WTC11 (cell line): ENCODE measurements around the gene DIABLO. TPM values are rescaled to one million over a fixed set of nuclear protein-coding genes. Genes with fewer than 3 reads are reported as not detected.

ENCODE experiments used
- ATAC-seq: fragments of 200-7000 bp; cut with Tn5 transposase; 2 replicates; pipeline ENCODE4 v1.10.0; 2021; ENCODE audit warnings: mild to moderate bottlenecking, moderate library complexity
- CTCF ChIA-PET: fragments of 300-600 bp; sonication (Branson Sonifier 250); formaldehyde crosslinking; loops from one replicate; lab custom pipeline; 2021; ENCODE audit warnings: antibody characterized with exemption; lab: Charles Lee
- POLR2A ChIA-PET: fragments of 350-600 bp; sonication (Branson Sonifier 250); formaldehyde crosslinking; loops from one replicate; lab custom pipeline; 2021; ENCODE audit warnings: antibody characterized with exemption; lab: Charles Lee
- DNase-seq: peaks from one replicate; pipeline ENCODE4 v3.0.0; 2021; ENCODE audit warnings: low spot score
- H3K27ac Mint-ChIP-seq: 2 replicates; pipeline ENCODE4 v1.8.0; 2021; ENCODE audit warnings: mixed read lengths
- H3K27me3 Mint-ChIP-seq: 2 replicates; pipeline ENCODE4 v1.8.0; 2021; ENCODE audit warnings: low read depth, mild to moderate bottlenecking, moderate library complexity, mixed read lengths
- H3K36me3 Mint-ChIP-seq: 2 replicates; pipeline ENCODE4 v1.8.0; 2021; ENCODE audit warnings: mixed read lengths
- H3K4me1 Mint-ChIP-seq: 2 replicates; pipeline ENCODE4 v1.8.0; 2022; ENCODE audit warnings: mixed read lengths
- H3K4me3 Mint-ChIP-seq: 2 replicates; pipeline ENCODE4 v1.8.0; 2021; ENCODE audit warnings: mild to moderate bottlenecking, moderate library complexity, mixed read lengths
- H3K9me3 Mint-ChIP-seq: 2 replicates; pipeline ENCODE4 v1.8.0; 2021; ENCODE audit warnings: mixed read lengths
- ATF1 ChIP-seq: sonication (generic); formaldehyde crosslinking; IDR thresholded peaks from 2 replicates; pipeline ENCODE4 v1.8.1; 2023; ENCODE audit warnings: mild to moderate bottlenecking, moderate library complexity, missing genetic modification reagents
- ATF2 ChIP-seq: sonication (generic); formaldehyde crosslinking; IDR thresholded peaks from 2 replicates; pipeline ENCODE4 v1.8.1; 2022; ENCODE audit warnings: low read depth, missing genetic modification reagents, borderline replicate concordance
- E2F5 ChIP-seq: sonication (generic); formaldehyde crosslinking; IDR thresholded peaks from 2 replicates; pipeline ENCODE4 v1.8.1; 2022; ENCODE audit warnings: mild to moderate bottlenecking, moderate library complexity, missing genetic modification reagents
- GABPB1 ChIP-seq: sonication (generic); formaldehyde crosslinking; IDR thresholded peaks from 2 replicates; pipeline ENCODE4 v1.8.1; 2023; ENCODE audit warnings: mild to moderate bottlenecking, missing genetic modification reagents
- GTF2I ChIP-seq: fragments of 250-450 bp; sonication (Bioruptor Pico); conservative IDR thresholded peaks from 2 replicates; pipeline ENCODE4 v1.4.0; 2021; ENCODE audit warnings: mild to moderate bottlenecking
- NR3C1 ChIP-seq: sonication (generic); formaldehyde crosslinking; conservative IDR thresholded peaks from 2 replicates; pipeline ENCODE4 v1.8.1; 2023; ENCODE audit warnings: low read depth, mild to moderate bottlenecking, missing genetic modification reagents
- SMAD3 ChIP-seq: sonication (generic); formaldehyde crosslinking; IDR thresholded peaks from 2 replicates; pipeline ENCODE4 v1.8.0; 2022; ENCODE audit warnings: missing genetic modification reagents, mild to moderate bottlenecking, borderline replicate concordance
- TCF7 ChIP-seq: sonication (generic); formaldehyde crosslinking; IDR thresholded peaks from 2 replicates; pipeline ENCODE4 v1.8.0; 2022; ENCODE audit warnings: mild to moderate bottlenecking, low read depth, missing genetic modification reagents, moderate library complexity
- ZNF138 ChIP-seq: sonication (generic); formaldehyde crosslinking; conservative IDR thresholded peaks from 2 replicates; pipeline ENCODE4 v1.8.1; 2022; ENCODE audit warnings: mild to moderate bottlenecking, moderate library complexity, missing genetic modification reagents
- ZNF671 ChIP-seq: fragments of 250-450 bp; sonication (Bioruptor Pico); IDR thresholded peaks from 2 replicates; pipeline ENCODE4 v1.8.0; 2021; ENCODE audit warnings: mild to moderate bottlenecking
- total RNA-seq: library from RNA; stranded (reverse); gene quantifications from 3 replicates; pipeline ENCODE4 v1.2.3, GENCODE V29; 2021
- TF ChIP-seq, protein P1 (sequence below): sonication (generic); formaldehyde crosslinking; IDR thresholded peaks from 2 replicates; pipeline ENCODE4 v1.8.1; 2023; ENCODE audit warnings: mild to moderate bottlenecking, missing genetic modification reagents, moderate library complexity
- TF ChIP-seq, protein P2 (sequence below): sonication (generic); formaldehyde crosslinking; conservative IDR thresholded peaks from 2 replicates; pipeline ENCODE4 v1.8.1; 2022; ENCODE audit warnings: mild to moderate bottlenecking, missing genetic modification reagents
- TF ChIP-seq, protein P3 (sequence below): sonication (generic); formaldehyde crosslinking; IDR thresholded peaks from 2 replicates; pipeline ENCODE4 v1.8.1; 2023; ENCODE audit warnings: mild to moderate bottlenecking, missing genetic modification reagents, borderline replicate concordance

The DIABLO gene
- total RNA-seq, 1 experiment from 2014 or later = 61.7 TPM

- DNase-seq = no peak
- no peak for TF ChIP-seq ATF1 (CRISPR knock-in tag)
- no peak for TF ChIP-seq NR3C1 (CRISPR knock-in tag)
- no peak for TF ChIP-seq ZNF671
- TF ChIP-seq, all 79 proteins: peak for 0
- Mint-ChIP-seq H3K27ac (no peak overlapping the region; the same call in 1 of the 2 replicates), H3K4me3 (no peak overlapping the region), H3K27me3 (no peaks in the 10 kb centered on the region), H3K36me3 (no peaks in the 10 kb centered on the region), H3K4me1 (0 out of 2 replicates have a peak, but pooled peaks cover 2% of the 10 kb centered on the region), H3K9me3 (no peaks in the 10 kb centered on the region)
- ChIA-PET CTCF (interaction anchor here (0.8 to 2.4 kb wide), 3 partner anchors 24 to 29 kb away, joined by 3 to 9 read pairs (median 3); no protein-coding TSS in a partner anchor), POLR2A (interaction anchor here (0.7 kb wide), 1 partner anchor 574 kb away, joined by 5 read pairs; no protein-coding TSS in a partner anchor)
- ATAC-seq = no peak
Observed at GRCh38 chr12:122166422-122167349, 59.2 kb downstream of the DIABLO start.

DNA sequence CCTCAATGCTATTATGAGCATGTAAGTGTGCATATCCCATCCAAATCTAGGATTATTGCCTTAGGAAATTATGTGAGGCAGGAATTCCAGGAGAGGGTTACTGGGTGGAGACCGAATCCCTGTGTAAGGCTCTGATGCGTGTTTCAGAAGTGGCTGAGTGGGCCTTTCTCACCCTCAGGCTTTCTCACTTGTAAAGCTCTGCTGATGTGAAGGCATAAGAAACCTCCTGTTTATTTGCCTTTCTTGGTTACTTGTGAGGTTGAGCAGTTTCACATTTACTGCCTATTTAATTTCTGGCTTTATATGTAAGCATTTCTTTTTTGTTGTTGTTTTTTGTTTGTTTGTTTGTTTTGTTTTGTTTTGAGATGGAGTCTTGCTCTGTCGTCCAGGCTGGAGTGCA lies 62.9 kb downstream of the DIABLO start:
- Mint-ChIP-seq H3K4me1 (0 out of 2 replicates have a peak, but pooled peaks cover 2% of the 10 kb centered on the region), H3K9me3 (no peaks in the 10 kb centered on the region), H3K27me3 (no peaks in the 10 kb centered on the region), H3K27ac (no peak overlapping the region), H3K4me3 (no peak overlapping the region), H3K36me3 (no peaks in the 10 kb centered on the region)
- no peak for DNase-seq
- ATAC-seq = no peak
- POLR2A ChIA-PET = no interaction called here
- CTCF ChIA-PET = interaction anchor here (0.6 to 0.7 kb wide), 2 partner anchors 13 to 1534 kb away, joined by 3 read pairs; no protein-coding TSS in a partner anchor
- TF ChIP-seq E2F5 (CRISPR knock-in tag) = no peak

DNA sequence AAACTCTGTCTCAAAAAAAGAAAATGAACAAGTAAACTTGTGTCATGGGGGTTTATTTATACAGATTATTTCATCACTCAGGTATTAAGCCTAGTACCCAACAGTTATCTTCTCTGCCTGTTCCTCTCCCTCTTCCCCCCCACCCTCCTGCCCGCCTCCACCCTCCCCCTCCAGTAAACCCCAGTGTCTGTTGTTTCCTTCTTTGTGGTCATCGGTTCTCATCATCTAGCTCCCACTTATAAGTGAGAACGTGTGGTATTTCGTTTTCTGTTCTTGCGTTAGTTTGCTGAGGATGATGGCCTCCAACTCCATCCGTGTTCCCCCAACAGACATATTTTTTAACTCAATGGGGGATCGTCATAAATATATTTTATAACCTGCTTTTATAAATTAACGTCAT lies 64.2 kb downstream of the DIABLO start:
- H3K9me3 Mint-ChIP-seq = no peaks in the 10 kb centered on the region
- no peaks in the 10 kb centered on the region for H3K27me3 Mint-ChIP-seq
- ChIA-PET POLR2A (no interaction called here), CTCF (no interaction called here)
- DNase-seq (no peak), ATAC-seq (no peak)
- no peaks in the 10 kb centered on the region for H3K36me3 Mint-ChIP-seq
- 0 out of 2 replicates have a peak, but pooled peaks cover 2% of the 10 kb centered on the region for H3K4me1 Mint-ChIP-seq
- TF ChIP-seq, protein P1, sequence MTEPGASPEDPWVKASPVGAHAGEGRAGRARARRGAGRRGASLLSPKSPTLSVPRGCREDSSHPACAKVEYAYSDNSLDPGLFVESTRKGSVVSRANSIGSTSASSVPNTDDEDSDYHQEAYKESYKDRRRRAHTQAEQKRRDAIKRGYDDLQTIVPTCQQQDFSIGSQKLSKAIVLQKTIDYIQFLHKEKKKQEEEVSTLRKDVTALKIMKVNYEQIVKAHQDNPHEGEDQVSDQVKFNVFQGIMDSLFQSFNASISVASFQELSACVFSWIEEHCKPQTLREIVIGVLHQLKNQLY (CRISPR knock-in tag) = no peak
- TF ChIP-seq, protein P2, sequence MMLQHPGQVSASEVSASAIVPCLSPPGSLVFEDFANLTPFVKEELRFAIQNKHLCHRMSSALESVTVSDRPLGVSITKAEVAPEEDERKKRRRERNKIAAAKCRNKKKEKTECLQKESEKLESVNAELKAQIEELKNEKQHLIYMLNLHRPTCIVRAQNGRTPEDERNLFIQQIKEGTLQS (CRISPR knock-in tag) = no peak
- no peak for TF ChIP-seq GABPB1
- no peak overlapping the region for H3K4me3 Mint-ChIP-seq
- H3K27ac Mint-ChIP-seq = no peak overlapping the region

GRCh38 chr12:122160761-122161160 lies 65.1 kb downstream of the DIABLO start:
- no peak for ATAC-seq
- Mint-ChIP-seq H3K9me3 (no peaks in the 10 kb centered on the region), H3K27ac (no peak overlapping the region), H3K27me3 (no peaks in the 10 kb centered on the region), H3K4me1 (peaks cover 6% of the 10 kb centered on the region), H3K4me3 (no peak overlapping the region), H3K36me3 (no peaks in the 10 kb centered on the region)
- CTCF ChIA-PET = no interaction called here
- POLR2A ChIA-PET = no interaction called here
- no peak for DNase-seq
- TF ChIP-seq ATF2 (CRISPR knock-in tag) = no peak
- TF ChIP-seq TCF7 (CRISPR knock-in tag) = no peak
- TF ChIP-seq, protein P3, sequence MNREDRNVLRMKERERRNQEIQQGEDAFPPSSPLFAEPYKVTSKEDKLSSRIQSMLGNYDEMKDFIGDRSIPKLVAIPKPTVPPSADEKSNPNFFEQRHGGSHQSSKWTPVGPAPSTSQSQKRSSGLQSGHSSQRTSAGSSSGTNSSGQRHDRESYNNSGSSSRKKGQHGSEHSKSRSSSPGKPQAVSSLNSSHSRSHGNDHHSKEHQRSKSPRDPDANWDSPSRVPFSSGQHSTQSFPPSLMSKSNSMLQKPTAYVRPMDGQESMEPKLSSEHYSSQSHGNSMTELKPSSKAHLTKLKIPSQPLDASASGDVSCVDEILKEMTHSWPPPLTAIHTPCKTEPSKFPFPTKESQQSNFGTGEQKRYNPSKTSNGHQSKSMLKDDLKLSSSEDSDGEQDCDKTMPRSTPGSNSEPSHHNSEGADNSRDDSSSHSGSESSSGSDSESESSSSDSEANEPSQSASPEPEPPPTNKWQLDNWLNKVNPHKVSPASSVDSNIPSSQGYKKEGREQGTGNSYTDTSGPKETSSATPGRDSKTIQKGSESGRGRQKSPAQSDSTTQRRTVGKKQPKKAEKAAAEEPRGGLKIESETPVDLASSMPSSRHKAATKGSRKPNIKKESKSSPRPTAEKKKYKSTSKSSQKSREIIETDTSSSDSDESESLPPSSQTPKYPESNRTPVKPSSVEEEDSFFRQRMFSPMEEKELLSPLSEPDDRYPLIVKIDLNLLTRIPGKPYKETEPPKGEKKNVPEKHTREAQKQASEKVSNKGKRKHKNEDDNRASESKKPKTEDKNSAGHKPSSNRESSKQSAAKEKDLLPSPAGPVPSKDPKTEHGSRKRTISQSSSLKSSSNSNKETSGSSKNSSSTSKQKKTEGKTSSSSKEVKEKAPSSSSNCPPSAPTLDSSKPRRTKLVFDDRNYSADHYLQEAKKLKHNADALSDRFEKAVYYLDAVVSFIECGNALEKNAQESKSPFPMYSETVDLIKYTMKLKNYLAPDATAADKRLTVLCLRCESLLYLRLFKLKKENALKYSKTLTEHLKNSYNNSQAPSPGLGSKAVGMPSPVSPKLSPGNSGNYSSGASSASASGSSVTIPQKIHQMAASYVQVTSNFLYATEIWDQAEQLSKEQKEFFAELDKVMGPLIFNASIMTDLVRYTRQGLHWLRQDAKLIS (CRISPR knock-in tag) = no peak
- no peak for TF ChIP-seq ZNF138 (CRISPR knock-in tag)
- no peak for TF ChIP-seq GTF2I (CRISPR knock-in tag)
- no peak for TF ChIP-seq SMAD3 (CRISPR knock-in tag)
- no peak for TF ChIP-seq GABPB1
- TF ChIP-seq, protein P1 (CRISPR knock-in tag) = no peak
